Measurements from ENCODE around the gene FAM83D.

Gene FAM83D

GRCh38 chr20:38926142-38926933 lies at the start of gene FAM83D:
TSS of gene FAM83D (plus strand) at chr20:38926417. CDS start at chr20:38926443, 26 bp downstream.
- FAIRE-seq (peak; percentile 97), DNase-seq (ENCODE audit: insufficient read length, low spot score) (peak; percentile 100)

- FAIRE-seq: no peak
These were observed 48.7 kb upstream of the FAM83D start for GRCh38 chr20:38877483-38877882.

GRCh38 chr20:38878866-38879265 lies 47.4 kb upstream of the FAM83D start:
- DNase-seq (ENCODE audit: insufficient read length, low spot score) (peak; percentile 49), FAIRE-seq (no peak)

More at GRCh38 chr20:38877483-38877882, 48.7 kb upstream of the FAM83D start:
- no peak for DNase-seq (ENCODE audit: insufficient read length, low spot score)

- no peak for FAIRE-seq
- no peak for DNase-seq (ENCODE audit: insufficient read length, low spot score)
These were observed 45.1 kb upstream of the FAM83D start for GRCh38 chr20:38880952-38881735.

- DNase-seq (ENCODE audit: insufficient read length, low spot score): no peak
- FAIRE-seq: no peak
These were observed 44.3 kb upstream of the FAM83D start for GRCh38 chr20:38881806-38882440.

GRCh38 chr20:38882600-38882999 lies 43.6 kb upstream of the FAM83D start:
- FAIRE-seq (no peak), DNase-seq (ENCODE audit: insufficient read length, low spot score) (no peak)

GRCh38 chr20:38883081-38883980 lies 42.9 kb upstream of the FAM83D start:
- DNase-seq (ENCODE audit: insufficient read length, low spot score) (peak; percentile 49), FAIRE-seq (peak; percentile 64)

GRCh38 chr20:38883981-38884733 lies 42.1 kb upstream of the FAM83D start:
- FAIRE-seq (peak; percentile 46), DNase-seq (ENCODE audit: insufficient read length, low spot score) (no peak)

- FAIRE-seq (no peak), DNase-seq (ENCODE audit: insufficient read length, low spot score) (no peak)
These were observed 40.9 kb upstream of the FAM83D start for GRCh38 chr20:38885357-38885756.

GRCh38 chr20:38888059-38888831 lies 38.0 kb upstream of the FAM83D start:
- FAIRE-seq (peak; percentile 28), DNase-seq (ENCODE audit: insufficient read length, low spot score) (no peak)

- no peak for DNase-seq (ENCODE audit: insufficient read length, low spot score)
- peak; percentile 42 for FAIRE-seq
These were observed 37.2 kb upstream of the FAM83D start for GRCh38 chr20:38889050-38889449.

GRCh38 chr20:38889792-38890496 lies 36.3 kb upstream of the FAM83D start:
- peak; percentile 86 for FAIRE-seq
- no peak for DNase-seq (ENCODE audit: insufficient read length, low spot score)

GRCh38 chr20:38890497-38890818 lies 35.8 kb upstream of the FAM83D start:
- DNase-seq (ENCODE audit: insufficient read length, low spot score) (no peak), FAIRE-seq (peak; percentile 68)

- DNase-seq (ENCODE audit: insufficient read length, low spot score): no peak
These were observed 33.9 kb upstream of the FAM83D start for GRCh38 chr20:38892091-38892981.

GRCh38 chr20:38893056-38893564 lies 33.1 kb upstream of the FAM83D start:
- FAIRE-seq (peak; percentile 62), DNase-seq (ENCODE audit: insufficient read length, low spot score) (no peak)

More at GRCh38 chr20:38892091-38892981, 33.9 kb upstream of the FAM83D start:
- no peak for FAIRE-seq

GRCh38 chr20:38893565-38894090 lies 32.6 kb upstream of the FAM83D start:
- FAIRE-seq (peak; percentile 94), DNase-seq (ENCODE audit: insufficient read length, low spot score) (peak; percentile 95)
